WTC11 (cell line): ENCODE results near the gene AKT3. TPM values are rescaled to one million over a fixed set of nuclear protein-coding genes. Genes with fewer than 3 reads are reported as not detected.

Experiments used
- ATAC-seq: fragments of 200-7000 bp; cut with Tn5 transposase; 2 replicates; pipeline ENCODE4 v1.10.0; 2021; ENCODE audit warnings: mild to moderate bottlenecking, moderate library complexity
- Bru-seq: library from RNA; stranded (reverse); fragments of 400-500 nt; gene quantifications from one replicate; lab custom pipeline; 2021; lab: Mats Ljungman, UMichigan
- CTCF ChIA-PET: fragments of 300-600 bp; sonication (Branson Sonifier 250); formaldehyde crosslinking; loops from one replicate; lab custom pipeline; 2021; ENCODE audit warnings: antibody characterized with exemption; lab: Charles Lee
- POLR2A ChIA-PET: fragments of 350-600 bp; sonication (Branson Sonifier 250); formaldehyde crosslinking; loops from one replicate; lab custom pipeline; 2021; ENCODE audit warnings: antibody characterized with exemption; lab: Charles Lee
- DNase-seq: peaks from one replicate; pipeline ENCODE4 v3.0.0; 2021; ENCODE audit warnings: low spot score
- H3K27ac Mint-ChIP-seq: 2 replicates; pipeline ENCODE4 v1.8.0; 2021; ENCODE audit warnings: mixed read lengths
- H3K27me3 Mint-ChIP-seq: 2 replicates; pipeline ENCODE4 v1.8.0; 2021; ENCODE audit warnings: low read depth, mild to moderate bottlenecking, moderate library complexity, mixed read lengths
- H3K36me3 Mint-ChIP-seq: 2 replicates; pipeline ENCODE4 v1.8.0; 2021; ENCODE audit warnings: mixed read lengths
- H3K4me1 Mint-ChIP-seq: 2 replicates; pipeline ENCODE4 v1.8.0; 2022; ENCODE audit warnings: mixed read lengths
- H3K4me3 Mint-ChIP-seq: 2 replicates; pipeline ENCODE4 v1.8.0; 2021; ENCODE audit warnings: mild to moderate bottlenecking, moderate library complexity, mixed read lengths
- H3K9me3 Mint-ChIP-seq: 2 replicates; pipeline ENCODE4 v1.8.0; 2021; ENCODE audit warnings: mixed read lengths
- GABPB1 ChIP-seq: sonication (generic); formaldehyde crosslinking; IDR thresholded peaks from 2 replicates; pipeline ENCODE4 v1.8.1; 2023; ENCODE audit warnings: mild to moderate bottlenecking, missing genetic modification reagents
- NFYB ChIP-seq: sonication (generic); formaldehyde crosslinking; conservative IDR thresholded peaks from 2 replicates; pipeline ENCODE4 v1.8.0; 2022; ENCODE audit warnings: low read depth, missing genetic modification reagents
- PRRX2 ChIP-seq: fragments of 250-450 bp; sonication (Bioruptor Pico); IDR thresholded peaks from 2 replicates; pipeline ENCODE4 v1.8.0; 2021; ENCODE audit warnings: mild to moderate bottlenecking
- RELA ChIP-seq: sonication (generic); formaldehyde crosslinking; IDR thresholded peaks from 2 replicates; pipeline ENCODE4 v1.8.1; 2022; ENCODE audit warnings: missing genetic modification reagents, mild to moderate bottlenecking, borderline replicate concordance
- RORB ChIP-seq: fragments of 250-450 bp; sonication (Bioruptor Pico); IDR thresholded peaks from 2 replicates; pipeline ENCODE4 v1.9.0; 2021; ENCODE audit warnings: mild to moderate bottlenecking
- TCF7 ChIP-seq: sonication (generic); formaldehyde crosslinking; IDR thresholded peaks from 2 replicates; pipeline ENCODE4 v1.8.0; 2022; ENCODE audit warnings: mild to moderate bottlenecking, low read depth, missing genetic modification reagents, moderate library complexity
- TP53 ChIP-seq: sonication (generic); formaldehyde crosslinking; IDR thresholded peaks from 2 replicates; pipeline ENCODE4 v1.8.1; 2023; ENCODE audit warnings: mild to moderate bottlenecking, missing genetic modification reagents
- ZNF423 ChIP-seq: fragments of 250-450 bp; sonication (Bioruptor Pico); IDR thresholded peaks from 2 replicates; pipeline ENCODE4 v2.1.2; 2022; ENCODE audit warnings: mild to moderate bottlenecking, moderate library complexity
- long read RNA-seq, 3 experiments: library from RNA in 1 of 3; library from capped mRNA in 1 of 3; library from polyadenylated mRNA in 1 of 3; unstranded in 2 of 3; stranded (forward) in 1 of 3; transcript quantifications; one replicate each; pipeline ENCODE4 v2.0.0, GENCODE V29; 2021
- total RNA-seq: library from RNA; stranded (reverse); gene quantifications from 3 replicates; pipeline ENCODE4 v1.2.3, GENCODE V29; 2021
- TF ChIP-seq, protein P1 (sequence below): fragments of 250-450 bp; sonication (Bioruptor Pico); IDR thresholded peaks from 2 replicates; pipeline ENCODE4 v1.9.0; 2021; ENCODE audit warnings: mild to moderate bottlenecking
- TF ChIP-seq, protein P2 (sequence below): fragments of 250-450 bp; sonication (Bioruptor Pico); conservative IDR thresholded peaks from 2 replicates; pipeline ENCODE4 v1.9.0; 2021; ENCODE audit warnings: mild to moderate bottlenecking
- TF ChIP-seq, protein P3 (sequence below): fragments of 250-450 bp; sonication (Bioruptor Pico); IDR thresholded peaks from 2 replicates; pipeline ENCODE4 v2.1.2; 2022; ENCODE audit warnings: mild to moderate bottlenecking, moderate library complexity
- TF ChIP-seq, protein P4 (sequence below): sonication (generic); formaldehyde crosslinking; IDR thresholded peaks from 2 replicates; pipeline ENCODE4 v1.8.0; 2022; ENCODE audit warnings: mild to moderate bottlenecking, missing genetic modification reagents
- TF ChIP-seq, protein P5 (sequence below): sonication (generic); formaldehyde crosslinking; IDR thresholded peaks from 2 replicates; pipeline ENCODE4 v1.8.0; 2022; ENCODE audit warnings: mild to moderate bottlenecking, missing genetic modification reagents
- TF ChIP-seq, protein P6 (sequence below): sonication (generic); formaldehyde crosslinking; IDR thresholded peaks from 2 replicates; pipeline ENCODE4 v1.8.1; 2023; ENCODE audit warnings: mild to moderate bottlenecking, missing genetic modification reagents

AKT3 gene
- total RNA-seq = 34.5 to 38.5 TPM (median 34.6 TPM) in 3 replicates
- percentile 72 among the genes with signal in this experiment for Bru-seq, nascent RNA
- long read RNA-seq, experiment 1, full-length matches to known transcripts = 2 of 51 reads
- long read RNA-seq, experiment 1, partial matches to known transcripts = 15 of 51 reads
- long read RNA-seq, experiment 1, other reads (novel, unspliced or antisense) = 34 of 51 reads
- long read RNA-seq, experiment 2, full-length matches to known transcripts = 6 of 34 reads
- long read RNA-seq, experiment 2, partial matches to known transcripts = 2 of 34 reads
- long read RNA-seq, experiment 2, other reads (novel, unspliced or antisense) = 26 of 34 reads
- long read RNA-seq, experiment 3, partial matches to known transcripts = 0 of 1 reads
- long read RNA-seq, experiment 3, other reads (novel, unspliced or antisense) = 1 of 1 reads

DNA sequence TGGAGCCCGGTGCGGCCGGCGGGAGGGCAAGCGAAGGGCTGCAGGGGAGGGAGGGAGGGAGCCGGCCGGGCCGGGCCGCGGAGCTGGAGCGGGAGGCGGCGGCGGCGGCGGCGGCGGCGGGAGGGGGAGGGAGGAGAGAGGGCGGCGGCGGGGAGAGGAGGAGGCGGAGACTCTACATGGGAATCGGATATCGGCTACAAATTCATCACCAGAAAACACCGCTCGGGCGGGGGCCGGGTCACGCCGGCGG is at the start of gene AKT3:
Gene AKT3 (minus strand): TSS at position 42 of the 250 bp plus-strand sequence. CDS start 7,073 bp downstream, outside the sequence.
- Mint-ChIP-seq H3K27me3 (0 out of 2 replicates have a peak, but pooled peaks cover 3% of the 10 kb centered on the region), H3K27ac (peak within 1 kb of the TSS; percentile 99), H3K36me3 (no peaks in the 10 kb centered on the region), H3K4me3 (peak within 1 kb of the TSS; percentile 97), H3K4me1 (peaks cover 28% of the 10 kb centered on the region), H3K9me3 (no peaks in the 10 kb centered on the region)
- peak; percentile 81 for DNase-seq
- CTCF ChIA-PET = interaction anchor here (0.7 kb wide), 1 partner anchor 75 kb away, joined by 3 read pairs; no protein-coding TSS in a partner anchor
- peak; percentile 23 for ATAC-seq
- TF ChIP-seq TCF7 (no peak), ZNF423 (CRISPR knock-in tag) (no peak; the same call in 1 of the 2 replicates), GABPB1 (CRISPR knock-in tag) (no peak), TP53 (no peak), PRRX2 (CRISPR knock-in tag) (no peak)
- TF ChIP-seq, protein P1, sequence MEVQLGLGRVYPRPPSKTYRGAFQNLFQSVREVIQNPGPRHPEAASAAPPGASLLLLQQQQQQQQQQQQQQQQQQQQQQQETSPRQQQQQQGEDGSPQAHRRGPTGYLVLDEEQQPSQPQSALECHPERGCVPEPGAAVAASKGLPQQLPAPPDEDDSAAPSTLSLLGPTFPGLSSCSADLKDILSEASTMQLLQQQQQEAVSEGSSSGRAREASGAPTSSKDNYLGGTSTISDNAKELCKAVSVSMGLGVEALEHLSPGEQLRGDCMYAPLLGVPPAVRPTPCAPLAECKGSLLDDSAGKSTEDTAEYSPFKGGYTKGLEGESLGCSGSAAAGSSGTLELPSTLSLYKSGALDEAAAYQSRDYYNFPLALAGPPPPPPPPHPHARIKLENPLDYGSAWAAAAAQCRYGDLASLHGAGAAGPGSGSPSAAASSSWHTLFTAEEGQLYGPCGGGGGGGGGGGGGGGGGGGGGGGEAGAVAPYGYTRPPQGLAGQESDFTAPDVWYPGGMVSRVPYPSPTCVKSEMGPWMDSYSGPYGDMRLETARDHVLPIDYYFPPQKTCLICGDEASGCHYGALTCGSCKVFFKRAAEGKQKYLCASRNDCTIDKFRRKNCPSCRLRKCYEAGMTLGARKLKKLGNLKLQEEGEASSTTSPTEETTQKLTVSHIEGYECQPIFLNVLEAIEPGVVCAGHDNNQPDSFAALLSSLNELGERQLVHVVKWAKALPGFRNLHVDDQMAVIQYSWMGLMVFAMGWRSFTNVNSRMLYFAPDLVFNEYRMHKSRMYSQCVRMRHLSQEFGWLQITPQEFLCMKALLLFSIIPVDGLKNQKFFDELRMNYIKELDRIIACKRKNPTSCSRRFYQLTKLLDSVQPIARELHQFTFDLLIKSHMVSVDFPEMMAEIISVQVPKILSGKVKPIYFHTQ = no peak
- TF ChIP-seq, protein P2, sequence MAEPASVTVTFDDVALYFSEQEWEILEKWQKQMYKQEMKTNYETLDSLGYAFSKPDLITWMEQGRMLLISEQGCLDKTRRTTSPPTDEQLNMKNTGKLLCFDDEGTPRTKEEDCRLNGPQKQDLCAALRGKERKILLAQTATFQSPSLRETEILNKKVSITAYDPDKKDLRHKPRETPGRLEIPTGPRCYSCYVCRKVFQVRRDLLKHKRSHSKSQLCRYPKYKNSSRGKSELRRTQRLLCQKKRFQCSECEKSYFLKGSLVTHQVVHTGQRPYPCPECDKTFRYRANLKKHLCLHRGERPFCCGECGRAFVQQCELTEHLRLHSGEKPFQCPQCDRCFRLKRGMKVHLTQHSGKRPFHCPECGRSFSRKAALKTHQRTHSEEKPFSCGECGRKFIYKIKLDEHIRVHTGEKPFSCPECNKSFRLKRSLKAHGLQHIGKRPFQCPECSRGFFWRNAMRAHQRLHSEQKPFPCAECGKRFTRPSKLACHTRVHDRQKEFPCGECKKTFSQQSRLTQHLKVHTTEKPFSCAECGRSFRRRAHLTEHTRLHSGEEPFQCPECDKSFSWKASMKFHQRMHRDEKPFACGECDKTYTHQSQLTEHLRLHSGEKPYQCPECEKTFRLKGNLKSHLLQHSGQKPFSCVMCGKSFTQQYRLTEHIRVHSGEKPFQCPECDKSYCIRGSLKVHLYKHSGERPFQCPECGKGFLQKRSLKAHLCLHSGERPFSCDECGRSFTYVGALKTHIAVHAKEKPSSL = no peak
- TF ChIP-seq, protein P3, sequence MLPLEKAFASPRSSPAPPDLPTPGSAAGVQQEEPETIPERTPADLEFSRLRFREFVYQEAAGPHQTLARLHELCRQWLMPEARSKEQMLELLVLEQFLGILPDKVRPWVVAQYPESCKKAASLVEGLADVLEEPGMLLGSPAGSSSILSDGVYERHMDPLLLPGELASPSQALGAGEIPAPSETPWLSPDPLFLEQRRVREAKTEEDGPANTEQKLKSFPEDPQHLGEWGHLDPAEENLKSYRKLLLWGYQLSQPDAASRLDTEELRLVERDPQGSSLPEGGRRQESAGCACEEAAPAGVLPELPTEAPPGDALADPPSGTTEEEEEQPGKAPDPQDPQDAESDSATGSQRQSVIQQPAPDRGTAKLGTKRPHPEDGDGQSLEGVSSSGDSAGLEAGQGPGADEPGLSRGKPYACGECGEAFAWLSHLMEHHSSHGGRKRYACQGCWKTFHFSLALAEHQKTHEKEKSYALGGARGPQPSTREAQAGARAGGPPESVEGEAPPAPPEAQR (CRISPR knock-in tag) = no peak
- TF ChIP-seq, protein P4, sequence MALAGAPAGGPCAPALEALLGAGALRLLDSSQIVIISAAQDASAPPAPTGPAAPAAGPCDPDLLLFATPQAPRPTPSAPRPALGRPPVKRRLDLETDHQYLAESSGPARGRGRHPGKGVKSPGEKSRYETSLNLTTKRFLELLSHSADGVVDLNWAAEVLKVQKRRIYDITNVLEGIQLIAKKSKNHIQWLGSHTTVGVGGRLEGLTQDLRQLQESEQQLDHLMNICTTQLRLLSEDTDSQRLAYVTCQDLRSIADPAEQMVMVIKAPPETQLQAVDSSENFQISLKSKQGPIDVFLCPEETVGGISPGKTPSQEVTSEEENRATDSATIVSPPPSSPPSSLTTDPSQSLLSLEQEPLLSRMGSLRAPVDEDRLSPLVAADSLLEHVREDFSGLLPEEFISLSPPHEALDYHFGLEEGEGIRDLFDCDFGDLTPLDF (CRISPR knock-in tag) = no peak
- TF ChIP-seq, protein P5, sequence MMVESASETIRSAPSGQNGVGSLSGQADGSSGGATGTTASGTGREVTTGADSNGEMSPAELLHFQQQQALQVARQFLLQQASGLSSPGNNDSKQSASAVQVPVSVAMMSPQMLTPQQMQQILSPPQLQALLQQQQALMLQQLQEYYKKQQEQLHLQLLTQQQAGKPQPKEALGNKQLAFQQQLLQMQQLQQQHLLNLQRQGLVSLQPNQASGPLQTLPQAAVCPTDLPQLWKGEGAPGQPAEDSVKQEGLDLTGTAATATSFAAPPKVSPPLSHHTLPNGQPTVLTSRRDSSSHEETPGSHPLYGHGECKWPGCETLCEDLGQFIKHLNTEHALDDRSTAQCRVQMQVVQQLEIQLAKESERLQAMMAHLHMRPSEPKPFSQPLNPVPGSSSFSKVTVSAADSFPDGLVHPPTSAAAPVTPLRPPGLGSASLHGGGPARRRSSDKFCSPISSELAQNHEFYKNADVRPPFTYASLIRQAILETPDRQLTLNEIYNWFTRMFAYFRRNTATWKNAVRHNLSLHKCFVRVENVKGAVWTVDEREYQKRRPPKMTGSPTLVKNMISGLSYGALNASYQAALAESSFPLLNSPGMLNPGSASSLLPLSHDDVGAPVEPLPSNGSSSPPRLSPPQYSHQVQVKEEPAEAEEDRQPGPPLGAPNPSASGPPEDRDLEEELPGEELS (CRISPR knock-in tag) = no peak
- TF ChIP-seq, all 79 proteins: peak for 0
- POLR2A ChIA-PET = no interaction called here

DNA sequence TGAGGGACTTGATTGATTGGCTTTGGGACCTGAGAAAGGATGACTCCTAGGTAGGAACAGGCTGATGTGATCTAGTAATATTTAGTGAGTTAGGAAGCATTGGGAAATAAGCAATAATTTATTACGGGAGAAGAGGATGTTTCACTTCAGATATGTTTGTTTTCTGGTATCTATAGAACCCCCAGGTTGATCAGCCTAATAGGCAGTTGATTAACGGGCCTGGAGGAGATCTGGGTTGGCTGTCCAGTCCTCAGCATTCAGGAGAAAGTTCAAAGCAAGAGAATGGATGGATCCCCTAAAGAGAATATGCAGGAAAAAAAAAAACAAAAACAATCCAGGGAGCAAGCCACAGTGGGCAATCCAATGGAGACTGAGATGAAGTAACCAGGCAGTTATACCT is 48.2 kb upstream of the AKT3 start:
- H3K4me3 Mint-ChIP-seq = no peak overlapping the region
- H3K4me1 Mint-ChIP-seq = no peaks in the 10 kb centered on the region
- no peak overlapping the region for H3K27ac Mint-ChIP-seq
- H3K27me3 Mint-ChIP-seq = no peaks in the 10 kb centered on the region
- no peaks in the 10 kb centered on the region for H3K36me3 Mint-ChIP-seq
- no peaks in the 10 kb centered on the region for H3K9me3 Mint-ChIP-seq
- ATAC-seq = no peak
- CTCF ChIA-PET = no interaction called here
- DNase-seq = no peak
- POLR2A ChIA-PET = no interaction called here
- TF ChIP-seq RORB (CRISPR knock-in tag) (no peak), GABPB1 (CRISPR knock-in tag) (no peak), NFYB (CRISPR knock-in tag) (no peak), RELA (CRISPR knock-in tag) (no peak)
- TF ChIP-seq, protein P6, sequence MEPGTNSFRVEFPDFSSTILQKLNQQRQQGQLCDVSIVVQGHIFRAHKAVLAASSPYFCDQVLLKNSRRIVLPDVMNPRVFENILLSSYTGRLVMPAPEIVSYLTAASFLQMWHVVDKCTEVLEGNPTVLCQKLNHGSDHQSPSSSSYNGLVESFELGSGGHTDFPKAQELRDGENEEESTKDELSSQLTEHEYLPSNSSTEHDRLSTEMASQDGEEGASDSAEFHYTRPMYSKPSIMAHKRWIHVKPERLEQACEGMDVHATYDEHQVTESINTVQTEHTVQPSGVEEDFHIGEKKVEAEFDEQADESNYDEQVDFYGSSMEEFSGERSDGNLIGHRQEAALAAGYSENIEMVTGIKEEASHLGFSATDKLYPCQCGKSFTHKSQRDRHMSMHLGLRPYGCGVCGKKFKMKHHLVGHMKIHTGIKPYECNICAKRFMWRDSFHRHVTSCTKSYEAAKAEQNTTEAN (CRISPR knock-in tag) = no peak
- TF ChIP-seq, protein P1 = no peak
- TF ChIP-seq, protein P4 (CRISPR knock-in tag) = no peak
